Stimulated activated CD8-positive, alpha-beta memory T cell treated with anti-CD3 and anti-CD28 coated beads, Interleukin-7, amount 100 ng/mL, for 24 hours (primary cell): Measurements from ENCODE around the gene LAS1L.
"Not testable (repeated sequence)": the region's sequence is repeated elsewhere in the genome, so short reads cannot be mapped to it uniquely, and the experiment has no call there.

Source experiments
- DNase-seq: peaks from one replicate; pipeline ENCODE4 v3.0.0-alpha.2; 2020; ENCODE audit warnings: low read depth

LAS1L gene

GRCh38 chrX:65534450-65535292 lies at the start of gene LAS1L:
LAS1L (minus strand) TSS chrX:65534787; CDS start chrX:65534715, 72 bp downstream.
- peak; percentile 67 for DNase-seq

GRCh38 chrX:65582450-65583082 lies 48.0 kb upstream of the LAS1L start:
- no peak for DNase-seq

- DNase-seq = no peak
Measured at GRCh38 chrX:65581661-65582339, 47.2 kb upstream of the LAS1L start.

GRCh38 chrX:65578346-65578745 lies 43.8 kb upstream of the LAS1L start:
- no peak for DNase-seq

- no peak for DNase-seq
Measured at GRCh38 chrX:65576160-65576559, 41.6 kb upstream of the LAS1L start.

DNA sequence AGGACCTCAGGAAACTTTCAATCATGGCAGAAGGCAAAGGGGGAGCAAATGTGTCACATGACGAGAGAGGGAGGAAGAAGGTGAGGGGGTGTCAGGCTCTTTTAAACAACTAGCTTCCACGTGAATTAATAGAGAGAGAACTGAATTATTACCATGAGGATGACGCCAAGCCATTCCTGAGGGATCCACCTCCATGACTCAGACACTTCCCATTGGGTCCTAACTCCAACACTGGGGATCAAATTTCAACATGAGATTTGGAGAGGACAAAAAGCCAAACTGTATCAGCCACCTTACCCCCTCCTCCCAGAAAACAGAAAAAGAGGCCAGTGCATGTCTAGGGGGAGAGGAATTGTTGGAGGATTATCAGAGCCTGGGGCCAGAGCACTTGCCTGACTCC lies 40.4 kb upstream of the LAS1L start:
- no peak for DNase-seq

GRCh38 chrX:65574356-65574755 lies 39.8 kb upstream of the LAS1L start:
- no peak for DNase-seq

DNA sequence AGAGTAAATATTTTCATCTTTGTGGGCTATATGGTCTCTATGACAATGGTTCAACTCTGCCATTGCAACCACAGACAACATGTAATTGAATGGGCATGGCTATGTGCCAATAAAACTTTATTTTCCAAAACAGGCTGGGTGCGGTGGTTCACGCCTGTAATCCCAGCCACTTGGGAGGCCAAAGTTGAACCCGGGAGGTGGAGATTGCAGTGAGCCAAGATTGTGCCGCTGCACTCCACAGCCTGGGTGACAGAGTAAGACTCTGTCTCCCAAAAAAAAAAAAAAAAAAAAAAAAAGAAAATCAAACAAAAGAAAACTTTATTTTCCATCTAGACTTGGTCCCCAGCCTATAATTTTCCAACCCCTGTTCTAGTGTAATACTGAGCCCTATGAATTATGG lies 38.4 kb upstream of the LAS1L start:
- no peak for DNase-seq

DNA sequence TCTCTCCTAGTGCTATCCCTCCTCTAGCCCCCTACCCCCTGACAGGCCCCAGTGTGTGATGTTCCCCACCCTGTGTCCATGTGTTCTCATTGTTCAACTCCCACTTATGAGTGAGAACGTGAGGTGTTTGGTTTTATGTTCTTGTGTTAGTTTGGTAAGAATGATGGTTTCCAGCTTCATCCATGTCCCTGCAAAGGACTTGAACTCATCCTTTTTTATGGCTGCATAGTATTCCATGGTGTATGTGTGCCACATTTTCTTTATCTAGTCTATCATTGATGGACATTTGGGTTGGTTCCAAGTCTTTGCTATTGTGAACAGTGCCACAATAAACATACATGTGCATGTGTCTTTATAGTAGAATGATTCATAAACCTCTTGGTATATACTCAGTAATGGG lies 28.3 kb upstream of the LAS1L start:
- not testable (repeated sequence) for DNase-seq

DNA sequence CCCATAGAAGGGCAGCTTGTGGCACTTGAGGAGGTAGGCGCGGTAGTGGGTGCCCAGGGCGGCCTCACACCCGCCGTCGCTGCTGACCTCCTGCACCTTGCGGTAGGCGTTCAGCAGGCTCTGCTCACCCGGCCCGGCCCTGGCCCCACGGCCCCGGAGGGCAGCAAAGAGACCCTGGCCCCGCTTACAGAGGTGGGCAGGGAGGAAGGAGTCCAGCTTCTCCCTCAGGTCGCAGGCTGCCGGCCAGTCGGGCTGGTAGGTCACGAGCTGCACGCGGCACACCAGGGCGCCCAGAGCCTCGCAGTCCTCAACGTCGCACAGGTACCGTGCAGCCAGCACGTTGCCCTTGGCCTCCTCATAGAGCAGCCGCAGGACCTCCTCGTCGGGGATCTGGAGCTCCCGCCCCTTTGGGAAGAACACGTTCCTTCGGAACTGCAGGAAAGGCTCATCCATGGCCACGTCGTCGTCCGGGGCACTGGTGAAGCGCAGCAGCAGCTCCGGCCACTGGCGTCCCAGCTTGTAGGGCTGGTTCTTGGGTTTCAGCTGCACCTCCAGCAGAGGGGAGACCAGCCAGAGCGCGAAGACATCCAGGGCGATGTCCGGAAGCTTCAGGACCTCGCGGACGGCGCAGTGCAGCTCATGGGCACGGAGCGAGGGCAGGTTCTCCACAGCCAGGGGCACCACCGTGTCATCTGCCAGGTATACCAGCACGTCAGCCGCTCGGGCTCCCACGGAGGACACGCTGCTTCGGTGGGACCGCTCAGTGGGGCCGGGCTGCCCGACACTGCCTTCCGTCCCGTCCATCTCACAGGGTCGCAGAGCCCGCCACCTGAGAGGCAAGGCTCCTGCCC lies 17.1 kb upstream of the LAS1L start:
- no peak for DNase-seq

DNA sequence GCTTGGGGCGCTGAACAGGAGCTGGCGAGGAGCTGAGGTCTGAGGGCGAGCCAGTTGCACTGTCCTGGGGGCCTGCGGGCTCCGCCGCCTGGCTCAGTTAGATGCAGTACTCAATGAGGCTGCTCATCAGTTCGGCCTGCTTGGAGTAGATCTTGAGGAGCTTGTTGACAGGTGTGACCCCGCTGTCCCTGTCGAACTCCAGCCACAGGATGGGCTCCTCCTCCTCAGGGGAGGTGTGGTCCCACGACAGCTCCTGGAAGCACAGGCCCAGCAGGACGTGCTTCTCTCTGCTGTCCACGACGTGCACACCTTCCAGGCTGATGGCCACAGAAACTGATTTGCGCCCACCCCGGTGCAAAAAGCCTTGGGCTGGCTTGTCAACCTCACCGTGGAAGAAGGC lies 16.5 kb upstream of the LAS1L start:
- DNase-seq = no peak

- no peak for DNase-seq
Measured at GRCh38 chrX:65545456-65545855, 10.9 kb upstream of the LAS1L start.

DNA sequence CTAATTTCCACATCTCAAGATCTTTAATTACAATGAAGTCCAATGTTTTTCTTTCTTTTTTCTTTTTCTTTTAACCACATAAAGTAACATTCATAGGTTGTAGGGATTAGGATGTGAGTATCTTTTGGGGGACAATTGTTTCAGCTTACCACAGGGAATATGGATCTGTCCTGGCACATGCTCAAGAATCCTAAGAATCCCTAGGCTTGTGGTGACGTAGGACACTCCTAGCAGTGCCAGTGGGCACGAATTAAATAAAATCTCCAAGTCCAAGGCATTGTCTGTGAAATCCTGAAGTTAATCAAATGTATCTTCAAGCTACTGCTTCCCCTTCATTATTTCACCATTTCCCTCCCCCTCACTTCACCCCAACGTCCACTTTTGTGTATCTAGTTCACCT lies 2.6 kb upstream of the LAS1L start:
- DNase-seq = no peak

DNA sequence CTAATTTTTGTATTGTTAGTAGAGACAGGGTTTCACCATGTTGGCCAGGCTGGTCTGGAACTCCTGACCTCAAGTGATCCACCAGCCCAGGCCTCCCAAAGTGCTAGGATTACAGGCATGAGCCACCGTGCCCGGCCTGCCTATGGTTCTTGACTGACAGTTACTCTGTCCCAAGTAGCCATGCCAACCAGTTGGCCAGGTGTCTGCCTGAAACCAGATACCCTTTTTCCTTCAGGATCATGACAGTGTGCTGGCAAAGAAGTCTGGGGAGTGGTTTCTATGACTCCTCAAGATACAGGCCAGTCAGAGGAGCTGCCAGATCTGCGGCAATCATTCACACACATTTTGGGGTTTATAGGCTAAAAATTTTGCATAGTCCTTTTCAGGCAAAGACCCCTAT lies 1.7 kb upstream of the LAS1L start:
- DNase-seq = no peak

- DNase-seq = no peak
Measured at GRCh38 chrX:65532016-65532415, 2.6 kb downstream of the LAS1L start.

DNA sequence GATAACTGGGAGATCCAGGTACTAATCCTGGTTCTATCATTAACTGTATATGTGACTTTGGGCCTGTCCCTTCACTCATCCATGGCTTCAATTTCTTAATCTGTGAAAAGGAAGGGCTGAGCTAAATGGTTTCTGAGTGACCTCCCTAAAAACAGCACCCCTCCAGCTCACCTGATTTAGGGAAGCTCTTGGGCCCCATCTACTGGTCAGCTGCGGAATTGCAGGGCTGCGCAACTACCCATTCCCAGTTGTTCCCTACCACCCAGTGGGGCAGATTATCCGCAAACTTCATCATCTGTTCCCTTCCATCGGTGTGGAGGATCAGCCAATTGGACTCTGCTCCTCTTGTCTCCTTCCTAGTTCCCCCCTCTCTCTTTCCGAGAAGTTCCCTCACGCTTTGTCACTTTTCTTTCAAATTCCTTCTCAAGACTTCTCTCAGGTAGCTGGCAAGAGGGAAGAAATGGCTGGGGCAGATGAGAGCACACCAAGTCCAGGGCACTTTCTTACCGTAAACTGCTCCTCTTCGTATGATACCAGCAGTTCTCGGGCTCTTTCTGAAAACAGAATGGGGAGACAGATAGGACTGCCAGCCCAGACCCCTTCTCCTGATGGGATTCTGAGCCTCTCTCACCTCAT lies 5.8 kb downstream of the LAS1L start:
- DNase-seq = peak; percentile 30

- no peak for DNase-seq
Measured at GRCh38 chrX:65528293-65528692, 6.3 kb downstream of the LAS1L start.

DNA sequence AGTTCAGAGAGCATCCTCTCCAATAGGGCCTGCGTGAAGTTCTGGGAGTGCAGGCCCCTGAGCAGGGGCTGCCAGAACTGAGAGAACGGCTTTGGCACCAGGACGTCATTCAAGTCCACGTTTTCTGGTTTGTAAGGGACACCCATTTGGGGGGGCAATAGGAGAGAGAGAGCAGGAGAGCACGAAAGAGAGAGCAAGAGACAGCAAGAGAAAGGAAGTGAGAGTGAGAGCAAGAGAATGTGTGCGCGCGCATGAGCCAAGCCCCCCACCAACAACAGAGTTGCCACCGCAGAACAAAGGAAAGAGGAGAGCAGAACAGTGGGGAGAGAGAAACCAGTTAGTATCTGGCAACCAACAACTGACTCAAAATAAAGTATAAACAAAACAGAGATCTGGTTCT lies 10.4 kb downstream of the LAS1L start:
- DNase-seq = no peak

GRCh38 chrX:65522739-65523372 lies 11.7 kb downstream of the LAS1L start:
- DNase-seq = no peak

- not testable (repeated sequence) for DNase-seq
Measured at GRCh38 chrX:65519530-65519929, 15.1 kb downstream of the LAS1L start.

DNA sequence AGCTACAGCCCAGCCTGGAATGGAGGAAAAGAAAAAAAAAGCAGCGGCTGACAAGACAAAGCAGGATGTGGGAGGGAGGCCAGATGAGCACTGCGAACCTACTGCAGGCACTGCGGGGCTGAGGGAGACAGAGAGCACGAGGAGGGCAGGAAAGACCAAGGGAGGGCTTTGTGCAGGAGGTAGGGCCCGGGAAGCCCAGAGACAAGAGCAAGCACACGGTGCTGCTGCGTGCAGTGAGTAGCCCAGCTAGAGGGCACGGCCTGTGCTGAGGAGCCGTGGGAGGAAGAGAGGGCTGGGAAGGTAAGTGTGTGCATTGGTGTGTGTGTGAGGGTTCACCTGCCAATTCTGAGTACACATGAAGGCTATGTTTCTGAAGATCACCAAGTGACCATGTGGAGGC lies 15.6 kb downstream of the LAS1L start:
- DNase-seq = not testable (repeated sequence)
